Measurements from ENCODE around the gene KCNG1. TPM values are rescaled to one million over a fixed set of nuclear protein-coding genes. Genes with fewer than 3 reads are reported as not detected.

The KCNG1 gene
- total and polyA plus RNA-seq, 2 donors (not counting 1 experiment from before 2014, with no cell fraction given), result 16.9 to 57.7 TPM

DNA sequence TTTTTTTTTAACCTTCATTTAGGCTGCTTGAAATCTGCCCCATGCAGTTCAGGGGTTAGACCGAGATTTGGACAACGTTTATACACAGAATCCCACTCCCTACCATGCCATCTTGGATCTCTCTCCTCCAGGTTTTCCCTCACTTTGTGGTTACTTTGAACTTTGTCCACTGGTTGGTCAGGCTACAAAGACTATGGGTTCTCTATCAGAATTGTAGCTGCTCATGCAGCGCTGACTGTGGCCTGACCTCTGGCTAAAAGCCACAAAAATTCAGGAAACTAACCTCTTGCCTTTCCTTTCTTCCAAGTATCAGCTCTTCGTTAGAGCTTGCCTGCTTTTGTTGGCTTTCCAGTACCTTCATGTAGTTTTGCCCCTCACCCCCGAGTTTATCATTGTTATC lies 44.9 kb upstream of the KCNG1 start:
- no peak overlapping the region for H2AFZ ChIP-seq (ENCODE audit: insufficient read depth, low read depth, low read length, poor library complexity, severe bottlenecking)
- no peaks in the 10 kb centered on the region for H3K9me3 Mint-ChIP-seq (ENCODE audit: insufficient read depth)
- ATAC-seq (ENCODE audit: low read depth) (no peak), DNase-seq (no peak)
- peaks cover 0 to 20% (median 3%) of the 10 kb centered on the region in 4 experiments for H3K27me3 ChIP-seq (replicated peaks in 1 of 4; ENCODE audit: control extremely low read depth in 1 of 4, control insufficient read depth in 3 of 4, insufficient read depth in 4 of 4, low read length in 3 of 4)
- TF ChIP-seq EZH2 (IDR thresholded peaks at IDR 0.05; ENCODE audit: borderline replicate concordance, insufficient read depth, low read depth, low read length, poor library complexity, severe bottlenecking), result no peak
- TF ChIP-seq, protein P1, sequence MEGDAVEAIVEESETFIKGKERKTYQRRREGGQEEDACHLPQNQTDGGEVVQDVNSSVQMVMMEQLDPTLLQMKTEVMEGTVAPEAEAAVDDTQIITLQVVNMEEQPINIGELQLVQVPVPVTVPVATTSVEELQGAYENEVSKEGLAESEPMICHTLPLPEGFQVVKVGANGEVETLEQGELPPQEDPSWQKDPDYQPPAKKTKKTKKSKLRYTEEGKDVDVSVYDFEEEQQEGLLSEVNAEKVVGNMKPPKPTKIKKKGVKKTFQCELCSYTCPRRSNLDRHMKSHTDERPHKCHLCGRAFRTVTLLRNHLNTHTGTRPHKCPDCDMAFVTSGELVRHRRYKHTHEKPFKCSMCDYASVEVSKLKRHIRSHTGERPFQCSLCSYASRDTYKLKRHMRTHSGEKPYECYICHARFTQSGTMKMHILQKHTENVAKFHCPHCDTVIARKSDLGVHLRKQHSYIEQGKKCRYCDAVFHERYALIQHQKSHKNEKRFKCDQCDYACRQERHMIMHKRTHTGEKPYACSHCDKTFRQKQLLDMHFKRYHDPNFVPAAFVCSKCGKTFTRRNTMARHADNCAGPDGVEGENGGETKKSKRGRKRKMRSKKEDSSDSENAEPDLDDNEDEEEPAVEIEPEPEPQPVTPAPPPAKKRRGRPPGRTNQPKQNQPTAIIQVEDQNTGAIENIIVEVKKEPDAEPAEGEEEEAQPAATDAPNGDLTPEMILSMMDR (IDR thresholded peaks at IDR 0.05), result no peak
- no peak overlapping the region for H3K27ac Mint-ChIP-seq
- intact Hi-C loops (cut with micrococcal nuclease), result no loop called here
- H3K9ac ChIP-seq (ENCODE audit: low read length), result no peak overlapping the region
- no peaks in the 10 kb centered on the region for H4K20me1 ChIP-seq (ENCODE audit: control insufficient read depth, insufficient read depth, low read length, poor library complexity, severe bottlenecking)
- no peaks in the 10 kb centered on the region for H3K4me1 Mint-ChIP-seq
- no peak overlapping the region for H3K27ac ChIP-seq (ENCODE audit: low read length in 2 of 2)
- no peaks in the 10 kb centered on the region for H3K36me3 ChIP-seq (replicated peaks in 1 of 2; ENCODE audit: control extremely low read depth in 1 of 2, control insufficient read depth in 1 of 2, extremely low read depth in 1 of 2, insufficient read depth in 2 of 2, low read length in 1 of 2)
- ChIA-PET CTCF (no interaction called here), POLR2A (no interaction called here)
- peaks cover 46% of the 10 kb centered on the region for H3K27me3 Mint-ChIP-seq
- no peaks in the 10 kb centered on the region for H3K79me2 ChIP-seq (ENCODE audit: control insufficient read depth, insufficient read depth, low read length)
- H3K9me3 ChIP-seq (ENCODE audit: control extremely low read depth in 1 of 3, control insufficient read depth in 2 of 3, insufficient read depth in 1 of 3, low read length in 2 of 3), result peaks cover 0 to under 1% (median 0%) of the 10 kb centered on the region in 3 donors
- no peak overlapping the region for H3K4me3 ChIP-seq (ENCODE audit: control extremely low read depth in 1 of 5, extremely low read depth in 1 of 5, insufficient read depth in 1 of 5, low read depth in 2 of 5, low read length in 4 of 5)
- 38% methylated on average over 3 of the region's 5 CpGs for WGBS (ENCODE audit: insufficient coverage)
- no peak overlapping the region for H3K4me3 Mint-ChIP-seq
- no peak overlapping the region for H3K4me2 ChIP-seq (replicated peaks; ENCODE audit: low read depth, low read length, poor library complexity, severe bottlenecking)
- no peaks in the 10 kb centered on the region for H3K4me1 ChIP-seq (ENCODE audit: control insufficient read depth in 2 of 2, insufficient read depth in 2 of 2, low read length in 2 of 2)

DNA sequence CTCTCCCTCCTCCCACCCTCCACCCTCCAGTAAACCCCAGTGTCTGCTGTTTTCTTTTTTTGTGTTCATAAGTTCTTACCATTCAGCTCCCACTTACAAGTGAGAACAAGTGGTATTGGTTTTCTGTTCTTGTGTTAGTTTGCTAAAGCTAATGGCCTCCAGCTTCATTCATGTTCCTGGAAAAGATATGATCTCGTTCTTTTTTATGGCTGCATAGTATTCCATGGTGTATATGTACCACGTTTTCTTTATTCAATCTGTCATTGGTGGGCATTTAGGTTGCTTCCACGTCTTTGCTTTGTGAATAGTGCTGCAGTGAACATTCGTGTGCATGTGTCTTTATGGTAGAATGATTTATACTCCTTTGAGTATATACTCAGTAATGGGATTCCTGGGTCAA lies 42.7 kb upstream of the KCNG1 start:
- intact Hi-C loops (cut with micrococcal nuclease), result no loop called here
- CTCF ChIA-PET, result no interaction called here
- no peak overlapping the region for H3K27ac ChIP-seq (ENCODE audit: low read length in 2 of 2)
- no peaks in the 10 kb centered on the region for H3K36me3 ChIP-seq (replicated peaks in 1 of 2; ENCODE audit: control extremely low read depth in 1 of 2, control insufficient read depth in 1 of 2, extremely low read depth in 1 of 2, insufficient read depth in 2 of 2, low read length in 1 of 2)
- no peak overlapping the region for H2AFZ ChIP-seq (ENCODE audit: insufficient read depth, low read depth, low read length, poor library complexity, severe bottlenecking)
- no peaks in the 10 kb centered on the region for H3K4me1 ChIP-seq (ENCODE audit: control insufficient read depth in 2 of 2, insufficient read depth in 2 of 2, low read length in 2 of 2)
- peaks cover 31% of the 10 kb centered on the region for H3K27me3 Mint-ChIP-seq
- POLR2A ChIA-PET, result interaction anchor here (0.6 to 0.7 kb wide), 2 partner anchors 11 to 27 kb away, joined by 3 read pairs; no protein-coding TSS in a partner anchor
- H3K9ac ChIP-seq (ENCODE audit: low read length), result no peak overlapping the region
- no peak overlapping the region for H3K4me3 ChIP-seq (ENCODE audit: control extremely low read depth in 1 of 5, extremely low read depth in 1 of 5, insufficient read depth in 1 of 5, low read depth in 2 of 5, low read length in 4 of 5)
- H3K4me3 Mint-ChIP-seq, result no peak overlapping the region
- no peaks in the 10 kb centered on the region for H3K79me2 ChIP-seq (ENCODE audit: control insufficient read depth, insufficient read depth, low read length)
- no peaks in the 10 kb centered on the region for H3K9me3 Mint-ChIP-seq (ENCODE audit: insufficient read depth)
- WGBS (ENCODE audit: insufficient coverage), result 100% methylated on average over 2 of the region's 4 CpGs
- H3K27me3 ChIP-seq (replicated peaks in 1 of 4; ENCODE audit: control extremely low read depth in 1 of 4, control insufficient read depth in 3 of 4, insufficient read depth in 4 of 4, low read length in 3 of 4), result peaks cover 0 to 10% (median 3%) of the 10 kb centered on the region in 4 experiments
- H3K4me1 Mint-ChIP-seq, result no peaks in the 10 kb centered on the region
- H3K4me2 ChIP-seq (replicated peaks; ENCODE audit: low read depth, low read length, poor library complexity, severe bottlenecking), result no peak overlapping the region
- no peaks in the 10 kb centered on the region for H3K9me3 ChIP-seq (ENCODE audit: control extremely low read depth in 1 of 3, control insufficient read depth in 2 of 3, insufficient read depth in 1 of 3, low read length in 2 of 3)
- ATAC-seq (ENCODE audit: low read depth) (no peak), DNase-seq (no peak)
- no peak overlapping the region for H3K27ac Mint-ChIP-seq
- H4K20me1 ChIP-seq (ENCODE audit: control insufficient read depth, insufficient read depth, low read length, poor library complexity, severe bottlenecking), result no peaks in the 10 kb centered on the region
- TF ChIP-seq, protein P1 (IDR thresholded peaks at IDR 0.05), result no peak
- TF ChIP-seq EZH2 (IDR thresholded peaks at IDR 0.05; ENCODE audit: borderline replicate concordance, insufficient read depth, low read depth, low read length, poor library complexity, severe bottlenecking), result no peak
